Measurements from ENCODE around the gene OR52J3. TPM values are rescaled to one million over a fixed set of nuclear protein-coding genes. Genes with fewer than 3 reads are reported as not detected.

The OR52J3 gene
- total RNA-seq, 1 experiment from 2014 or later, result not detected

GRCh38 chr11:5036669-5037068 is 9.7 kb upstream of the OR52J3 start:
- DNase-seq (ENCODE audit: low read depth, low spot score) (no peak), ATAC-seq (no peak)
- no peak for TF ChIP-seq POLR2AphosphoS5 (IDR thresholded peaks at IDR 0.05; ENCODE audit: low read depth, low read length)
- no peak for TF ChIP-seq TCF7L2 (IDR thresholded peaks at IDR 0.05; ENCODE audit: borderline replicate concordance, extremely low read depth, insufficient read depth, insufficient read length)
- no peak for TF ChIP-seq EZH2phosphoT487 (IDR thresholded peaks at IDR 0.05; ENCODE audit: borderline replicate concordance)
- TF ChIP-seq SP1 (IDR thresholded peaks at IDR 0.05; ENCODE audit: low read depth), result no peak
- no peak for TF ChIP-seq EGR1 (IDR thresholded peaks at IDR 0.05; ENCODE audit: low read depth)
- no peak for TF ChIP-seq REST (IDR thresholded peaks at IDR 0.05; ENCODE audit: low read depth)
- TF ChIP-seq, protein P1, sequence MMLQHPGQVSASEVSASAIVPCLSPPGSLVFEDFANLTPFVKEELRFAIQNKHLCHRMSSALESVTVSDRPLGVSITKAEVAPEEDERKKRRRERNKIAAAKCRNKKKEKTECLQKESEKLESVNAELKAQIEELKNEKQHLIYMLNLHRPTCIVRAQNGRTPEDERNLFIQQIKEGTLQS (IDR thresholded peaks at IDR 0.05), result no peak
- TF ChIP-seq FOSL1 (IDR thresholded peaks at IDR 0.05; ENCODE audit: low read depth), result no peak
- no peak for TF ChIP-seq SRF (IDR thresholded peaks at IDR 0.05; ENCODE audit: low read depth)
- no peak for TF ChIP-seq ZBTB33 (IDR thresholded peaks at IDR 0.05; ENCODE audit: extremely low read depth, insufficient replicate concordance, low read length)
- TF ChIP-seq ZNF274 (IDR thresholded peaks at IDR 0.05; ENCODE audit: low read depth, low read length), result no peak
- TF ChIP-seq RAD21 (IDR thresholded peaks at IDR 0.05; ENCODE audit: low read depth), result no peak
- TF ChIP-seq ZFX (IDR thresholded peaks at IDR 0.05), result no peak
- no peak for TF ChIP-seq YY1 (IDR thresholded peaks at IDR 0.05; ENCODE audit: extremely low read depth, insufficient replicate concordance, low read depth, low read length)
- no peak for TF ChIP-seq CBX3 (IDR thresholded peaks at IDR 0.05; ENCODE audit: low read depth)
- TF ChIP-seq, protein P2, sequence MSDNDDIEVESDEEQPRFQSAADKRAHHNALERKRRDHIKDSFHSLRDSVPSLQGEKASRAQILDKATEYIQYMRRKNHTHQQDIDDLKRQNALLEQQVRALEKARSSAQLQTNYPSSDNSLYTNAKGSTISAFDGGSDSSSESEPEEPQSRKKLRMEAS (IDR thresholded peaks at IDR 0.05), result no peak
- no peak for TF ChIP-seq SIN3A (IDR thresholded peaks at IDR 0.05; ENCODE audit: low read depth)
- TF ChIP-seq CEBPB (IDR thresholded peaks at IDR 0.05; ENCODE audit: low read depth), result no peak
- TF ChIP-seq, protein P3, sequence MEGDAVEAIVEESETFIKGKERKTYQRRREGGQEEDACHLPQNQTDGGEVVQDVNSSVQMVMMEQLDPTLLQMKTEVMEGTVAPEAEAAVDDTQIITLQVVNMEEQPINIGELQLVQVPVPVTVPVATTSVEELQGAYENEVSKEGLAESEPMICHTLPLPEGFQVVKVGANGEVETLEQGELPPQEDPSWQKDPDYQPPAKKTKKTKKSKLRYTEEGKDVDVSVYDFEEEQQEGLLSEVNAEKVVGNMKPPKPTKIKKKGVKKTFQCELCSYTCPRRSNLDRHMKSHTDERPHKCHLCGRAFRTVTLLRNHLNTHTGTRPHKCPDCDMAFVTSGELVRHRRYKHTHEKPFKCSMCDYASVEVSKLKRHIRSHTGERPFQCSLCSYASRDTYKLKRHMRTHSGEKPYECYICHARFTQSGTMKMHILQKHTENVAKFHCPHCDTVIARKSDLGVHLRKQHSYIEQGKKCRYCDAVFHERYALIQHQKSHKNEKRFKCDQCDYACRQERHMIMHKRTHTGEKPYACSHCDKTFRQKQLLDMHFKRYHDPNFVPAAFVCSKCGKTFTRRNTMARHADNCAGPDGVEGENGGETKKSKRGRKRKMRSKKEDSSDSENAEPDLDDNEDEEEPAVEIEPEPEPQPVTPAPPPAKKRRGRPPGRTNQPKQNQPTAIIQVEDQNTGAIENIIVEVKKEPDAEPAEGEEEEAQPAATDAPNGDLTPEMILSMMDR (IDR thresholded peaks at IDR 0.05 in 2 of 3, conservative IDR thresholded peaks at IDR 0.05 in 1 of 3; ENCODE audit: borderline replicate concordance in 1 of 3, insufficient read depth in 1 of 3, low read depth in 2 of 3, low read length in 2 of 3), result no peak
- TF ChIP-seq ELF1 (IDR thresholded peaks at IDR 0.05; ENCODE audit: borderline replicate concordance, low read depth), result no peak
- no peaks in the 10 kb centered on the region for H3K9me2 ChIP-seq (ENCODE audit: insufficient read depth)
- intact Hi-C loops (cut with micrococcal nuclease), result no loop called here
- H4K20me1 ChIP-seq (ENCODE audit: insufficient read depth), result no peaks in the 10 kb centered on the region; the same call in 1 of the 2 replicates
- H3K36me3 ChIP-seq (ENCODE audit: control insufficient read depth in 1 of 2, insufficient read depth in 2 of 2, low read length in 2 of 2), result no peaks in the 10 kb centered on the region
- no peak overlapping the region for H2AFZ ChIP-seq (ENCODE audit: low read depth, low read length, poor library complexity, severe bottlenecking)
- ChIA-PET RAD21 (ENCODE audit: low non-redundant PET in 1 of 2, low total read pairs in 2 of 2, uncharacterized antibody in 2 of 2, unreplicated experiment in 2 of 2) (no interaction called here), POLR2A (no interaction called here), CTCF (no interaction called here)
- no peak overlapping the region for H3K9ac ChIP-seq (ENCODE audit: low read length)
- no TSS peak for BruUV-seq (replicated peaks)
- no peak overlapping the region for H3K4me2 ChIP-seq (ENCODE audit: low read length)
- H3K9me3 ChIP-seq (ENCODE audit: control insufficient read depth in 1 of 2, insufficient read depth in 1 of 2, low read depth in 1 of 2, low read length in 2 of 2), result no peaks in the 10 kb centered on the region
- no peak overlapping the region for H3K27ac ChIP-seq (ENCODE audit: low read depth, low read length)
- H3K4me3 ChIP-seq (replicated peaks in 1 of 2; ENCODE audit: low read depth in 1 of 2, low read length in 2 of 2), result no peak overlapping the region
- no peaks in the 10 kb centered on the region for H3K4me1 ChIP-seq (ENCODE audit: control insufficient read depth in 1 of 2, insufficient read depth in 2 of 2, low read length in 2 of 2)
- peaks cover 53% of the 10 kb centered on the region for H3K27me3 ChIP-seq (ENCODE audit: insufficient read depth, low read length)
- no peaks in the 10 kb centered on the region for H3K79me2 ChIP-seq (ENCODE audit: insufficient read depth, low read length)

Measured in HCT116 (cell line).